KMS-11 (cell line): ENCODE results near the gene TLCD3B.

Source experiments
- H2AFZ ChIP-seq: fragments of 200-600 bp; sonication (generic); 2 replicates; pipeline ENCODE4 v1.6.1; 2016; ENCODE audit warnings: antibody characterized with exemption, mixed run types, low read depth
- H3K27ac ChIP-seq: fragments of 200-600 bp; sonication (generic); 2 replicates; pipeline ENCODE4 v1.6.1; 2016; ENCODE audit warnings: mild to moderate bottlenecking, mixed run types
- H3K27me3 ChIP-seq: fragments of 200-600 bp; sonication (generic); 2 replicates; pipeline ENCODE4 v1.6.1; 2017; ENCODE audit warnings: mild to moderate bottlenecking, low read depth, mixed run types, moderate library complexity; ENCODE audit not compliant: insufficient read depth
- H3K36me3 ChIP-seq: fragments of 200-600 bp; sonication (generic); 2 replicates; pipeline ENCODE4 v1.6.1; 2017; ENCODE audit warnings: mild to moderate bottlenecking, mixed run types; ENCODE audit not compliant: insufficient read depth
- H3K4me1 ChIP-seq: fragments of 200-600 bp; sonication (generic); 2 replicates; pipeline ENCODE4 v1.6.1; 2016; ENCODE audit warnings: mild to moderate bottlenecking, low read depth, mixed run types; ENCODE audit not compliant: poor library complexity, severe bottlenecking
- H3K4me2 ChIP-seq: fragments of 200-600 bp; sonication (generic); 2 replicates; pipeline ENCODE4 v1.7.0; 2016; ENCODE audit warnings: mild to moderate bottlenecking, mixed run types
- H3K4me3 ChIP-seq: fragments of 200-600 bp; sonication (generic); IDR thresholded peaks from 2 replicates; pipeline ENCODE4 v1.6.1; 2017; ENCODE audit warnings: low read depth, low read length, mixed read lengths; ENCODE audit not compliant: insufficient read depth
- H3K79me2 ChIP-seq: fragments of 200-600 bp; sonication (generic); 2 replicates; pipeline ENCODE4 v1.6.1; 2016; ENCODE audit warnings: low read depth, mixed run types; ENCODE audit not compliant: insufficient read depth
- H3K9ac ChIP-seq: fragments of 200-600 bp; sonication (generic); 2 replicates; pipeline ENCODE4 v1.6.1; 2016; ENCODE audit warnings: mild to moderate bottlenecking, mixed run types
- H4K20me1 ChIP-seq: fragments of 200-600 bp; sonication (generic); 2 replicates; pipeline ENCODE4 v1.6.1; 2016; ENCODE audit warnings: mild to moderate bottlenecking, mixed run types; ENCODE audit not compliant: insufficient read depth
- CTCF ChIP-seq: fragments of 200-600 bp; sonication (generic); conservative IDR thresholded peaks from 2 replicates; pipeline ENCODE4 v1.6.1; 2017; ENCODE audit warnings: low read depth, mild to moderate bottlenecking, antibody characterized with exemption, low read length, moderate library complexity, mixed read lengths

TLCD3B gene

DNA sequence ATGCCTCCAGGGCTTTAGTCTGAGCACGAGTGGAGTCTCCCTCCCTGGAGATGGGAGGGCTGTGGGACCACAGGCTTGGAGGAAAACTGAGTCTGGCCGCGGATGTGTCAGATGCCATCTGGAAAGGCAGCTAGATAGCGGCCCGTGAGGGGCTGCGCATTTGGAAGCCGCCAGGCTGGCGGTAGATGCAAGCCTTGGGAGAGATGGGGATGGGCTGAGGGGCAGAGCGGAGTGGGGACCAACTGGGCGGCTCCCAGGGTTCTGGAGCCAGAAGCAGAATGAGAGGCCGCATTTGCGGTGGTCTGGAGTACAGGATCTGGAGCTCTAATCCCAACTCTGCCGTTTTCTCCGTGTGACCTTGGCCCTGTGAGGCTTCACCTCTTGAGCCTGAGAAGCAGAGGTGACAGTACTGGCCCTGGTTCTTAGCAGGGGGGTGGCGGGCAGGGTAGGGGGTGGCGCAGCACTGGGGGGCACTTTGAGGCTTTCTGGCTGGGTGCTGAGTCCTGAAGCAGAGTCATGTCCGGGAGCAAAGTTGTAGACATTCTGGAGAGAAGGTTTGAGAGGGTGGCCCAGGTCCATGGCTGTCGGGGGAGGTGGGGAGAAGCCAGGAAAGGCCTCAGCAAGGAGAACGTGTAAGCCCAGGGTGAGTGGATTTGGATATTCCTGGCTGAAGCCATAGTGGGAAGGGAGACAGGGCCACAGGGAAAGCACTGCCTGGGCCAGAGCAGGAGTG lies 28.3 kb downstream of the TLCD3B start:
- Histone ChIP-seq H3K36me3 (no peaks in the 10 kb centered on the region), H3K79me2 (no peaks in the 10 kb centered on the region), H3K4me1 (no peaks in the 10 kb centered on the region), H4K20me1 (no peaks in the 10 kb centered on the region), H3K27me3 (peaks cover under 1% of the 10 kb centered on the region), H3K4me3 (no peak overlapping the region), H2AFZ (no peak overlapping the region), H3K27ac (no peak overlapping the region), H3K9ac (no peak overlapping the region), H3K4me2 (no peak overlapping the region)
- TF ChIP-seq CTCF, result no peak

DNA sequence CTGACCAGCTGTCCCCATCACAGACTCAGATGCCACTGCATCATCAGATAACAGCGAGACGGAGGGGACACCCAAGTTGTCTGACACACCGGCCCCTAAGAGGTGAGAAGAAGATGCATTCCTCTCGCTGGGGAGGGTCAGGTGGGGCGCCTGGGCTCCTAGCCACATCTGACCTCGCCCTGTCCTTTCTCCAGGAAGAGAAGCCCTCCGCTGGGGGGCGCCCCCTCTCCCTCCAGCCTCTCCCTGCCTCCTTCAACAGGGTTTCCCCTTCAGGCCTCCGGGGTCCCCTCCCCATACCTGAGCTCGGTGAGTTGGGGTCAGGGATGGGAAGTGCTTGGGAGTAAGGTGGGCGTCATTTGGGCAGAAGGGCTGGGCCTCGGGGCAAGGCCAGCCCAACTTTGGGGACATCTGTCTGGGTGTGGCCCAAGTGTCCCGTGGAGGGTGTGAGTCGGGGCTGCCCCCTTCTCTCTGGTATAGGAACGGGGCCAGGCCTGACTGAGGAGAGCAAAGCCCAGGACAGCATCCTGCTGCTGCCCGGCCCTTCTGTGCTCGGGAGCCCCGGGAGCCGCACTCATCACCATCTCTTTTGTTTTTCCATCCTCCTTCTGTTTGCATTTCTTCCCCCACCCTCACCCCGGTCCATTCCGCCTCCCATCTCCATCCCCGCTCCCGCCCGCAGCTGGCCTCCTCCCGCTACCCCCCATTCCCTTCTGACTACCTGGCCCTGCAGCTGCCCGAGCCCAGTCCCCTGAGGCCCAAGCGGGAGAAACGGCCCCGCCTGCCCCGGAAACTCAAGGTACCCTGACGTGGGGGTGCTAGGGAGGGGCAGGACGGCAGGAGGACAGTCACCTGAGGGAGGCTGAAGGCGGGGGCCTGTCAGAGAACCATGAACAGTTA lies 30.1 kb downstream of the TLCD3B start:
- Histone ChIP-seq H4K20me1 (no peaks in the 10 kb centered on the region), H3K4me1 (peaks cover 7% of the 10 kb centered on the region), H3K27ac (no peak overlapping the region), H2AFZ (no peak overlapping the region), H3K4me2 (no peak overlapping the region), H3K36me3 (no peaks in the 10 kb centered on the region), H3K79me2 (peaks cover 10% of the 10 kb centered on the region; the same call in 1 of the 2 replicates), H3K4me3 (no peak overlapping the region), H3K9ac (no peak overlapping the region), H3K27me3 (no peaks in the 10 kb centered on the region)
- TF ChIP-seq CTCF, result no peak

DNA sequence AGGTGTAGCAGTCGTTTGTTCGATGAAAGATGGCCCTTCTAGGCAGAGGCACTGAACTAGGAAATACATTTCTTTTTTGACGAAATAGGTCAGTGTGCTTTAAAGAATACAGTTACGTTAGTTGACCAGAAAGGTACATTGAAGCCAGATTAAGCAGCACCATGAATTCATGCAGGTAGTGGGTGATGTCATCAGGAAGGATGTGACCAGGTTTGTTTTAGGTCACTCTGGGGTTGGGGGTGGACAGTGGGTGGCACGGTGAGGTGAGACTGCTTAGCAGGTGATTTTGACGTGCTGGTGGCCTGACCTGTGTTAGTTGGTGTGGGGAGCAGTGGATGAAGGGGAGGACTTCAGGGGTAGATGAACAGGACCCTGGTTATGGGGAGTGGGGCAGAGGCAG lies 31.5 kb downstream of the TLCD3B start:
- no peak for TF ChIP-seq CTCF
- H2AFZ ChIP-seq, result no peak overlapping the region
- H3K79me2 ChIP-seq, result peaks cover 10% of the 10 kb centered on the region; the same call in 1 of the 2 replicates
- no peak overlapping the region for H3K4me3 ChIP-seq
- H3K4me2 ChIP-seq, result no peak overlapping the region
- no peak overlapping the region for H3K27ac ChIP-seq
- H3K36me3 ChIP-seq, result no peaks in the 10 kb centered on the region
- peaks cover 10% of the 10 kb centered on the region for H3K4me1 ChIP-seq
- no peaks in the 10 kb centered on the region for H4K20me1 ChIP-seq
- no peak overlapping the region for H3K9ac ChIP-seq
- no peaks in the 10 kb centered on the region for H3K27me3 ChIP-seq

DNA sequence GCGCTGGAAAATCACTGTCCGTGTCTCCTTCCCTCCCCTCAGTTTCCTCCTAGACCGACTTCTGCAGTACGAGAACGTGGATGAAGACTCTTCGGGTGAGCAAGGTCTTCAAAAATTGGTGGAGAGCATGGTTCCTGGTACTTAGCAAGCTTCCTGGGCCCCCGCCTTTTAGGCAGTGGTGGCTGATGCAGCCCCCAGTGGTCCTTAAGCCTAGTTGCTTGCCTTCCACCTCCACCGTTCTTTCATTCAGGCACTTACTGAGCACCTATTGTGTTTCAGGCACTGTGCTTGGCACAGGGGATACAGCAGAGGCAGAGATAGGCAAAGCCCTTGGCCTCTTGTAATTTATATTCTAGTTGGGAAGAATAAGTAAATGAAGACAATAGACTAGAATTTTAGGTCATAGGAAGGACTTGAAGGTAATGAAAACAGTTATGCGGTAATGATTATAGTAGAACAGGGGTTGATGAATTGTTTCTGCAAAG lies 34.3 kb downstream of the TLCD3B start:
- H4K20me1 ChIP-seq, result no peaks in the 10 kb centered on the region

More for the DNA sequence above, 34.3 kb downstream of the TLCD3B start:
- no peak overlapping the region for H3K27ac ChIP-seq
- peak overlapping the region; percentile 85 for H3K4me2 ChIP-seq
- peak overlapping the region; percentile 100; the same call in 1 of the 2 replicates for H3K9ac ChIP-seq
- peak overlapping the region; percentile 1 for H3K4me3 ChIP-seq
- peaks cover 10% of the 10 kb centered on the region; the same call in 1 of the 2 replicates for H3K79me2 ChIP-seq
- H3K4me1 ChIP-seq, result peaks cover 17% of the 10 kb centered on the region
- H2AFZ ChIP-seq, result peak overlapping the region; percentile 95
- TF ChIP-seq CTCF, result no peak
- H3K27me3 ChIP-seq, result no peaks in the 10 kb centered on the region
- H3K36me3 ChIP-seq, result no peaks in the 10 kb centered on the region
